NCI-H748 (cell line): Measurements from ENCODE around the gene CRKL.
"Not testable (repeated sequence)": the region's sequence is repeated elsewhere in the genome, so short reads cannot be mapped to it uniquely, and the experiment has no call there.

Experiments
- DNase-seq: peaks from one replicate; lab custom pipeline; 2025; ENCODE audit not compliant: unreplicated experiment; lab: John Stamatoyannopoulos, UW

The CRKL gene

GRCh38 chr22:20901093-20902033 lies 15.8 kb upstream of the CRKL start:
- not testable (repeated sequence) for DNase-seq

- no peak for DNase-seq
Observed at GRCh38 chr22:20903093-20903492, 14.1 kb upstream of the CRKL start.

GRCh38 chr22:20904008-20904979 lies 12.9 kb upstream of the CRKL start:
- no peak for DNase-seq

- no peak for DNase-seq
Observed at GRCh38 chr22:20904980-20905355, 12.2 kb upstream of the CRKL start.

- DNase-seq: no peak
Observed at GRCh38 chr22:20905415-20906386, 11.5 kb upstream of the CRKL start.

GRCh38 chr22:20906387-20906767 lies 10.8 kb upstream of the CRKL start:
- DNase-seq: no peak

- DNase-seq: not testable (repeated sequence)
Observed at GRCh38 chr22:20908717-20909116, 8.5 kb upstream of the CRKL start.

- no peak for DNase-seq
Observed at GRCh38 chr22:20909543-20910303, 7.5 kb upstream of the CRKL start.

GRCh38 chr22:20912494-20912893 lies 4.7 kb upstream of the CRKL start:
- no peak for DNase-seq

- DNase-seq: no peak
Observed at GRCh38 chr22:20918663-20919218, 1.5 kb downstream of the CRKL start.

GRCh38 chr22:20919718-20920117 lies 2.5 kb downstream of the CRKL start:
- DNase-seq: no peak

GRCh38 chr22:20920881-20921203 lies 3.6 kb downstream of the CRKL start:
- no peak for DNase-seq

- DNase-seq: no peak
Observed at GRCh38 chr22:20922141-20922751, 5.0 kb downstream of the CRKL start.

- DNase-seq: no peak
Observed at GRCh38 chr22:20926243-20926642, 9.0 kb downstream of the CRKL start.

- DNase-seq: no peak
Observed at GRCh38 chr22:20927940-20928572, 10.8 kb downstream of the CRKL start.

- no peak for DNase-seq
Observed at GRCh38 chr22:20928573-20928967, 11.4 kb downstream of the CRKL start.

- no peak for DNase-seq
Observed at GRCh38 chr22:20930004-20930403, 12.8 kb downstream of the CRKL start.

GRCh38 chr22:20930435-20930834 lies 13.2 kb downstream of the CRKL start:
- not testable (repeated sequence) for DNase-seq
